ENCODE measurements around the gene SPTB. TPM values are rescaled to one million over a fixed set of nuclear protein-coding genes. Genes with fewer than 3 reads are reported as not detected.

The SPTB gene
- total RNA-seq, 1 donor from 2014 or later: 0.98 TPM

- Histone ChIP-seq H3K4me3 (no peak overlapping the region), H3K4me1 (no peaks in the 10 kb centered on the region), H3K27ac (no peak overlapping the region), H3K9me3 (no peaks in the 10 kb centered on the region), H3K27me3 (no peaks in the 10 kb centered on the region), H3K36me3 (no peaks in the 10 kb centered on the region)
- no peak for TF ChIP-seq POLR2A (IDR thresholded peaks at IDR 0.05)
- intact Hi-C loops (cut with DNase I): no loop called here
- DNase-seq (ENCODE audit: extremely low spot score in 2 of 2): no peak
Measured at GRCh38 chr14:64843548-64843947, 36.2 kb downstream of the SPTB start.

GRCh38 chr14:64841772-64842750 is 37.6 kb downstream of the SPTB start:
- no peaks in the 10 kb centered on the region for H3K36me3 ChIP-seq
- intact Hi-C loops (cut with DNase I): no loop called here
- no peak overlapping the region for H3K27ac ChIP-seq
- DNase-seq (ENCODE audit: extremely low spot score in 2 of 2): no peak
- TF ChIP-seq POLR2A (IDR thresholded peaks at IDR 0.05): no peak
- no peak for TF ChIP-seq CTCF (IDR thresholded peaks at IDR 0.05)
- no peak for TF ChIP-seq POLR2AphosphoS5 (IDR thresholded peaks at IDR 0.05; ENCODE audit: insufficient read depth in 1 of 2, low read depth in 1 of 2)
- H3K4me1 ChIP-seq: no peaks in the 10 kb centered on the region
- no peak overlapping the region for H3K4me3 ChIP-seq
- no peaks in the 10 kb centered on the region for H3K9me3 ChIP-seq
- no peaks in the 10 kb centered on the region for H3K27me3 ChIP-seq

GRCh38 chr14:64841121-64841651 is 38.5 kb downstream of the SPTB start:
- H3K9me3 ChIP-seq: no peaks in the 10 kb centered on the region
- no peaks in the 10 kb centered on the region for H3K36me3 ChIP-seq
- intact Hi-C loops (cut with DNase I): no loop called here
- no peaks in the 10 kb centered on the region for H3K27me3 ChIP-seq
- H3K4me1 ChIP-seq: no peaks in the 10 kb centered on the region
- no peak for TF ChIP-seq POLR2A (IDR thresholded peaks at IDR 0.05)
- TF ChIP-seq CTCF (IDR thresholded peaks at IDR 0.05): no peak
- no peak for TF ChIP-seq POLR2AphosphoS5 (IDR thresholded peaks at IDR 0.05; ENCODE audit: insufficient read depth in 1 of 2, low read depth in 1 of 2)
- DNase-seq (ENCODE audit: extremely low spot score in 2 of 2): no peak
- H3K4me3 ChIP-seq: no peak overlapping the region
- H3K27ac ChIP-seq: no peak overlapping the region

GRCh38 chr14:64838656-64839055 is 41.1 kb downstream of the SPTB start:
- no peaks in the 10 kb centered on the region for H3K4me1 ChIP-seq
- no peak overlapping the region for H3K27ac ChIP-seq
- no peaks in the 10 kb centered on the region for H3K9me3 ChIP-seq
- intact Hi-C loops (cut with DNase I): no loop called here
- no peaks in the 10 kb centered on the region for H3K36me3 ChIP-seq
- H3K27me3 ChIP-seq: no peaks in the 10 kb centered on the region
- no peak for TF ChIP-seq CTCF (IDR thresholded peaks at IDR 0.05)
- TF ChIP-seq POLR2AphosphoS5 (IDR thresholded peaks at IDR 0.05; ENCODE audit: insufficient read depth in 1 of 2, low read depth in 1 of 2): no peak
- TF ChIP-seq POLR2A (IDR thresholded peaks at IDR 0.05): no peak
- DNase-seq (ENCODE audit: extremely low spot score in 2 of 2): no peak
- H3K4me3 ChIP-seq: no peak overlapping the region

GRCh38 chr14:64835431-64835830 is 44.3 kb downstream of the SPTB start:
- intact Hi-C loops (cut with DNase I): no loop called here
- Histone ChIP-seq H3K36me3 (no peaks in the 10 kb centered on the region), H3K9me3 (no peaks in the 10 kb centered on the region), H3K4me3 (no peak overlapping the region), H3K27me3 (no peaks in the 10 kb centered on the region), H3K27ac (no peak overlapping the region), H3K4me1 (no peaks in the 10 kb centered on the region)
- TF ChIP-seq CTCF (IDR thresholded peaks at IDR 0.05): no peak
- no peak for DNase-seq (ENCODE audit: extremely low spot score in 2 of 2)
